Stimulated activated CD8-positive, alpha-beta memory T cell treated with anti-CD3 and anti-CD28 coated beads, Interleukin-4, amount 100 ng/mL, for 4 hours (primary cell): Measurements from ENCODE around the gene RIMBP3C.
"Not testable (repeated sequence)": the region's sequence is repeated elsewhere in the genome, so short reads cannot be mapped to it uniquely, and the experiment has no call there.

Source experiments
- DNase-seq, 2 donors: peaks; one replicate each; pipeline ENCODE4 v3.0.0-alpha.2; 2020; ENCODE audit warnings: low read depth in 2 of 2, low spot score in 1 of 2

Gene RIMBP3C

GRCh38 chr22:21532863-21533648, 18.2 kb downstream of the RIMBP3C start:
- not testable (repeated sequence) for DNase-seq

GRCh38 chr22:21531525-21531924, 19.7 kb downstream of the RIMBP3C start:
- not testable (repeated sequence) for DNase-seq

- not testable (repeated sequence) for DNase-seq
These were observed 24.4 kb downstream of the RIMBP3C start for GRCh38 chr22:21526705-21527500.

GRCh38 chr22:21516970-21517764, 34.1 kb downstream of the RIMBP3C start:
- DNase-seq: peak in 1 of 2 donors; percentile 51

GRCh38 chr22:21516522-21516921, 34.7 kb downstream of the RIMBP3C start:
- not testable (repeated sequence) for DNase-seq

GRCh38 chr22:21515234-21515633, 36.0 kb downstream of the RIMBP3C start:
- DNase-seq: not testable (repeated sequence)

- not testable (repeated sequence) for DNase-seq
These were observed 37.1 kb downstream of the RIMBP3C start for GRCh38 chr22:21514117-21514516.

GRCh38 chr22:21512022-21512421, 39.2 kb downstream of the RIMBP3C start:
- DNase-seq: not testable (repeated sequence)

- not testable (repeated sequence) for DNase-seq
These were observed 40.9 kb downstream of the RIMBP3C start for GRCh38 chr22:21510397-21510796.

- not testable (repeated sequence) for DNase-seq
These were observed 51.4 kb downstream of the RIMBP3C start for GRCh38 chr22:21499623-21500506.

GRCh38 chr22:21498489-21498888, 52.8 kb downstream of the RIMBP3C start:
- DNase-seq: not testable (repeated sequence)

- DNase-seq: not testable (repeated sequence)
These were observed 53.3 kb downstream of the RIMBP3C start for GRCh38 chr22:21497984-21498383.
